Large intestine (tissue), 3 donors: ENCODE results near the gene TGM3. TPM values are rescaled to one million over a fixed set of nuclear protein-coding genes. Genes with fewer than 3 reads are reported as not detected.

ENCODE experiments used
- DNase-seq, 2 donors: peaks; one replicate each; pipeline versions ENCODE4 v3.0.0 to v3.0.0-alpha.2; 2013
- H3K27ac ChIP-seq: one replicate; pipeline ENCODE4 v1.5.1; 2013; ENCODE audit warnings: low read length
- H3K27me3 ChIP-seq: 2 replicates; pipeline ENCODE4 v1.6.1; 2013; ENCODE audit warnings: low read length; ENCODE audit not compliant: control insufficient read depth, insufficient read depth
- H3K36me3 ChIP-seq: 2 replicates; pipeline ENCODE4 v1.6.1; 2013; ENCODE audit warnings: low read length; ENCODE audit not compliant: control insufficient read depth, insufficient read depth
- H3K4me1 ChIP-seq: one replicate; pipeline ENCODE4 v1.6.1; 2013; ENCODE audit warnings: low read length; ENCODE audit not compliant: control insufficient read depth, insufficient read depth
- H3K4me3 ChIP-seq: one replicate; pipeline ENCODE4 v1.5.1; 2013; ENCODE audit warnings: low read length
- H3K9me3 ChIP-seq: one replicate; pipeline ENCODE4 v1.6.1; 2013; ENCODE audit warnings: mild to moderate bottlenecking, low read depth, low read length, moderate library complexity; ENCODE audit not compliant: control insufficient read depth
- WGBS: methylation state at CpG from one replicate; pipeline ENCODE4 v1.1.5; 2013; ENCODE audit warnings: low lambda C conversion rate; ENCODE audit not compliant: insufficient coverage; 5-methylcytosine and 5-hydroxymethylcytosine counted together
- polyA plus RNA-seq: library from polyadenylated mRNA; unstranded; fragments of 120-200 nt; gene quantifications from one replicate; pipeline ENCODE4 v1.2.1, GENCODE V29; 2013

Gene TGM3
- polyA plus RNA-seq, 1 donor, result 0.25 TPM

DNA sequence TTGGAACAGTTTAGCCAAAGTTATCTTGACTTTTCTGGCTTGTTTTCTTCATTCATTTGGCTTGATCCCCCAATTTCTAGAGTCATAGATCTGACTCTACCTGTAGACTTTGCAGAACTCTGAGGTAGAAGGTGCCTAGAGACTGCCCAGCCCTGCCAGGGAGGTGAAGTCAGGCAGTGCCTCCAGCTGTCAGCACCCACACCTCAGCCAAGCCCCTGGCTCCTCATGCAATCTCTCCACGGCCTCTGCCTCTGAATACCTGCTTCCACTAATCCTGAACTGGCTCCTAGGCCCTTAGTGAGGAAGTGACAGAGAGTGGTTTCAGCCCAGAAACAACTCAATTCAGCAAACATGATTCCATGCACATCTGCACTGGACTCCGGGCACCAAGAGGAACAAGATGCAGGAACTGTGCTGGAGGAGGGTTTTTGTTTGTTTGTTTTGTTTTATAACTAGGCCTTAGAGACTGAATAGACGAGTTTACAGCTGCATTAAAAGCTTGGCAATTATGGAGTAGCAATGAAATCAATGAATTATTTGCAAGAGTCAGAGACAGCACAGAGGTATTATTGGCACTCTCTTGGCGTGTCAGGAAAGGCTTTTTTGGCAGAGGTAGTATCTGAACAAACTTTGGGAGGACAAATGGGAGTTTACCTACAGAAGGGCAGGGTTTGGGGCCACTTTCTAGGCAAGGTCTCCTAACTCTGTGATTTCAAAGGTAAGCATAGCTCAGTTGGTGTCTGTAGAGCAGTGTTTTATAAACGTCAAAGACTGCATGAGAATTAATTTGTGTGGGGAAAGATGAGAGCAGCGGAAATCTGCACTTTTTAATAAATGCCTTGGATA, 25.2 kb downstream of the TGM3 start:
- H3K9me3 ChIP-seq, result no peaks in the 10 kb centered on the region
- no peaks in the 10 kb centered on the region for H3K4me1 ChIP-seq
- WGBS, result 60% methylated on average over 1 of the region's 6 CpGs
- peaks cover 14% of the 10 kb centered on the region for H3K27me3 ChIP-seq
- no peaks in the 10 kb centered on the region for H3K36me3 ChIP-seq
- no peak overlapping the region for H3K4me3 ChIP-seq
- DNase-seq, result no peak
- H3K27ac ChIP-seq, result no peak overlapping the region

- H3K4me1 ChIP-seq, result no peaks in the 10 kb centered on the region
- no peak overlapping the region for H3K4me3 ChIP-seq
- no peak for DNase-seq
- H3K36me3 ChIP-seq, result no peaks in the 10 kb centered on the region
- no peaks in the 10 kb centered on the region for H3K9me3 ChIP-seq
- 94% methylated on average over 2 of the region's 2 CpGs for WGBS
- H3K27ac ChIP-seq, result no peak overlapping the region
- peaks cover 14% of the 10 kb centered on the region for H3K27me3 ChIP-seq
Observed at GRCh38 chr20:2323051-2323450, 27.2 kb downstream of the TGM3 start.

DNA sequence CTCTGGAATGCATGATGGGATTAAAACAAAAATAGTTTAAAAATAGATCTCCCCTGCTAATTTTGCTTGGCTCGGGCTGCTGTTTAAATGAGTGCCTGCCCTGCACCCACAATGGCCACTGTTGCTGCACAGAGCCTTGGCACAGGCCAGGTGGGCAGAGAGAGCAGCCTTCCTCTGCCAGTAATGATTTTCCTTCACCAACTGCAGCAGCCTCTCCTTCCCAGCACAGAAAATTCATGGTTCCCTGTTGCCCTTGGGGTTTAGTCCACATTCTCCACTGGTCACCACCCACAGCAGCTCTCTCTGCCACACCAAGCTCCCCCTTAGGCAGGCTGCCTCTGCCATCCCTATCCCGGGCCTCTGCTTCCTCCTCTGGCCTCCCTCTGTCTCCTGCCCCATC, 30.2 kb downstream of the TGM3 start:
- no peak for DNase-seq
- Histone ChIP-seq H3K27ac (no peak overlapping the region), H3K36me3 (no peaks in the 10 kb centered on the region), H3K4me1 (peaks cover 5% of the 10 kb centered on the region), H3K4me3 (no peak overlapping the region), H3K9me3 (no peaks in the 10 kb centered on the region), H3K27me3 (peaks cover 8% of the 10 kb centered on the region)
- 65% methylated on average over 2 of the region's 2 CpGs for WGBS

- no peak for DNase-seq
- Histone ChIP-seq H3K4me1 (peaks cover 5% of the 10 kb centered on the region), H3K4me3 (no peak overlapping the region), H3K27ac (no peak overlapping the region), H3K27me3 (peaks cover 7% of the 10 kb centered on the region), H3K36me3 (no peaks in the 10 kb centered on the region), H3K9me3 (no peaks in the 10 kb centered on the region)
- WGBS, result no CpG with 5 or more reads among the region's 30 CpGs
Observed at GRCh38 chr20:2327620-2328555, 32.1 kb downstream of the TGM3 start.

- Histone ChIP-seq H3K27me3 (peaks cover 11% of the 10 kb centered on the region), H3K4me1 (peaks cover 5% of the 10 kb centered on the region), H3K36me3 (no peaks in the 10 kb centered on the region), H3K27ac (no peak overlapping the region), H3K9me3 (no peaks in the 10 kb centered on the region), H3K4me3 (no peak overlapping the region)
- WGBS, result 67% methylated on average over 1 of the region's 5 CpGs
- DNase-seq, result no peak
Observed at GRCh38 chr20:2329286-2329685, 33.5 kb downstream of the TGM3 start.

GRCh38 chr20:2330090-2330695, 34.4 kb downstream of the TGM3 start:
- peak overlapping the region; percentile 18 for H3K27ac ChIP-seq
- peak; percentile 39 to 69 for DNase-seq
- no CpG with 5 or more reads among the region's 3 CpGs for WGBS

DNA sequence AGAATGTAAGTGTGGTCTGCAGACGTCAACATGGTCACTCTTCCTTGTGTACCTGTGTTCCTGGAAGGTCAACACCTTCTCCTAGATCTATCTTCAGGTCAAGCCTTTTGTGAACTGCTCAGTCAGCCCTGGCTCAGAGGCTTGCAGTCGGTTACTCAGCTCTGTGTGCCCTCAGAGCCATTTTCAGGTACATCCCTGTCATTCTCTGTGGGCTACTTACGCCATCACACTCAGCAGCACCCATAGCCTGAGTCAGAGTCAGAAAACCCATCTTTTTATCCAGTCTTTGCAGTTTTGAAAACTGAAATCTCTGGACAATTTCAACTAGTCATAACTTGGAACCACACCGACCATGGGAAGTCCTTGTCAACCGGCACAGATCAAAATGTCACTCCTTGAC, 35.3 kb downstream of the TGM3 start:
- Histone ChIP-seq H3K27ac (no peak overlapping the region), H3K4me1 (peaks cover 5% of the 10 kb centered on the region), H3K36me3 (no peaks in the 10 kb centered on the region), H3K4me3 (no peak overlapping the region), H3K9me3 (no peaks in the 10 kb centered on the region), H3K27me3 (peaks cover 4% of the 10 kb centered on the region)
- no peak for DNase-seq
- WGBS, result 100% methylated on average over 1 of the region's 5 CpGs

More at GRCh38 chr20:2330090-2330695, 34.4 kb downstream of the TGM3 start:
- Histone ChIP-seq H3K27me3 (peaks cover 6% of the 10 kb centered on the region), H3K36me3 (no peaks in the 10 kb centered on the region), H3K9me3 (no peaks in the 10 kb centered on the region), H3K4me3 (no peak overlapping the region), H3K4me1 (peaks cover 5% of the 10 kb centered on the region)

DNA sequence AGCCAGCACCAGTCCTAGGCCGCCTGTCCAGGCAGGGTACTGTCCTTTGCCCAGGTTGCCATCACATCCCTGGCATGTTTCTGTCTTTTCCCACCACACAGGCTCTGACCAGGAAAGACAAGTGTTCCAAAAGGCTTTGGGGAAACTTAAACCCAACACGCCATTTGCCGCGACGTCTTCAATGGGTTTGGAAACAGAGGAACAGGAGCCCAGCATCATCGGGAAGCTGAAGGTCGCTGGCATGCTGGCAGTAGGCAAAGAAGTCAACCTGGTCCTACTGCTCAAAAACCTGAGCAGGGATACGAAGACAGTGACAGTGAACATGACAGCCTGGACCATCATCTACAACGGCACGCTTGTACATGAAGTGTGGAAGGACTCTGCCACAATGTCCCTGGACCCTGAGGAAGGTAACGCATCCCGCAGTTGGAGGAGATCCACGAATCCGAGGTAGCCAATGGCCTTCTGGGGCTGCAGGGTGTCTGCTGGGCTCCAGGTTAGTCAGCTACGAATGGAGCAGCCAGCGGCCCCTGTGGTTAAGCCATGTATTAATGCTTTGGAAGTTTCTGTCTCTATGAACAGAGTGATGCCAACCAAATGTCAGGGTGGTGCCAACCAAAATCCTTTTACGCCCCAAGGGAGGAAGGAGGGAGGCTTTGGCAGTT, 36.2 kb downstream of the TGM3 start:
- peaks cover 4% of the 10 kb centered on the region for H3K27me3 ChIP-seq
- DNase-seq, result no peak
- H3K4me1 ChIP-seq, result peaks cover 5% of the 10 kb centered on the region
- no CpG with 5 or more reads among the region's 17 CpGs for WGBS
- H3K4me3 ChIP-seq, result no peak overlapping the region
- H3K9me3 ChIP-seq, result no peaks in the 10 kb centered on the region
- H3K27ac ChIP-seq, result no peak overlapping the region
- no peaks in the 10 kb centered on the region for H3K36me3 ChIP-seq

- no peak overlapping the region for H3K27ac ChIP-seq
- no peak for DNase-seq
- H3K9me3 ChIP-seq, result no peaks in the 10 kb centered on the region
- 60% methylated on average over 1 of the region's 4 CpGs for WGBS
- H3K4me3 ChIP-seq, result no peak overlapping the region
- peaks cover 5% of the 10 kb centered on the region for H3K4me1 ChIP-seq
- peaks cover 4% of the 10 kb centered on the region for H3K27me3 ChIP-seq
- no peaks in the 10 kb centered on the region for H3K36me3 ChIP-seq
Observed at GRCh38 chr20:2332711-2333110, 36.9 kb downstream of the TGM3 start.

DNA sequence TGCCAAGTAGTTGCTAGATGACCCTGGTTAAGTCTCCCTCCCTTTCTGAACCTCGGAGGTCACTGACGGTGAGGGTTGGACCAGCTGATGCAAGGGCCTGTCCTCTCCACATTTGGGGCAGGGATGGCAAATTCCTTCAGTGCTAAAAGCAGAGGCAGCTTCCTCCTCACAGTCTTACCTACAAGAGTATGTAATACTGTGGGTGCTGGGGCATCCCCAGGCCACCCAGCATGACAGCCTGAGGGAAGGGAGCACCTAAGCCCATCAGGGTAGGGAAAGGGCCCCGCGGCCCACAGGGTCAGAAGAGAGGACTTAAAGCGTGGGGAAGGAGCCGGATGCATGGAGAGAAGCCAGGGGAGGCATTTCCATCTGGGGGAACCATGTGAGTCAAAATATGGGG, 38.0 kb downstream of the TGM3 start:
- no peaks in the 10 kb centered on the region for H3K36me3 ChIP-seq
- no peak overlapping the region for H3K4me3 ChIP-seq
- H3K4me1 ChIP-seq, result peaks cover 5% of the 10 kb centered on the region
- H3K27me3 ChIP-seq, result peaks cover 4% of the 10 kb centered on the region
- no CpG with 5 or more reads among the region's 6 CpGs for whole genome bisulfite sequencing
- no peaks in the 10 kb centered on the region for H3K9me3 ChIP-seq
- H3K27ac ChIP-seq, result no peak overlapping the region
- no peak for DNase-seq
